Stomach (tissue), 9 donors: ENCODE data around the gene CNBP. TPM values are rescaled to one million over a fixed set of nuclear protein-coding genes. Genes with fewer than 3 reads are reported as not detected.

Source experiments
- DNase-seq, 2 donors: peaks; one replicate each; pipeline versions ENCODE4 v3.0.0 to v3.0.0-alpha.2; 2013 to 2019
- H3K27ac ChIP-seq, 5 donors: fragments of 200-600 bp in 4 of 5; sonication (generic) in 4 of 5; one replicate each; pipeline ENCODE4 v1.5.1; 2013 to 2019; ENCODE audit warnings: mild to moderate bottlenecking in 1 of 5, moderate library complexity in 1 of 5
- H3K27me3 ChIP-seq, 3 donors: fragments of 200-600 bp; sonication (generic); one replicate each; pipeline ENCODE4 v1.5.1; 2017 to 2019; ENCODE audit warnings: mixed run types in 1 of 3
- H3K36me3 ChIP-seq, 4 donors: fragments of 200-600 bp; sonication (generic); 1 replicate in 3 of 4; 2 replicates in 1 of 4; pipeline ENCODE4 v1.5.1; 2016 to 2019
- H3K4me1 ChIP-seq, 4 donors: fragments of 200-600 bp; sonication (generic); one replicate each; pipeline ENCODE4 v1.5.1; 2016 to 2019
- H3K4me3 ChIP-seq, 4 donors: fragments of 200-600 bp; sonication (generic) in 3 of 4; one replicate each; pipeline ENCODE4 v1.5.1; 2016 to 2019; ENCODE audit warnings: mild to moderate bottlenecking in 1 of 4
- H3K9me3 ChIP-seq, 4 donors: fragments of 200-600 bp; sonication (generic); one replicate each; pipeline ENCODE4 v1.5.1; 2016 to 2019
- EP300 ChIP-seq: sonication (generic); formaldehyde crosslinking; IDR thresholded peaks from one replicate; pipeline ENCODE4 v1.6.1; 2017; ENCODE audit warnings: antibody characterized with exemption
- POLR2A ChIP-seq, 4 donors: fragments of 450-650 bp; IDR thresholded peaks; one replicate each; pipeline ENCODE4 v1.6.1; 2016; ENCODE audit warnings: antibody characterized with exemption in 4 of 4, control low read depth in 2 of 4, mild to moderate bottlenecking in 1 of 4, moderate library complexity in 1 of 4
- POLR2AphosphoS5 ChIP-seq, 3 donors: sonication (generic); formaldehyde crosslinking; IDR thresholded peaks; one replicate each; pipeline ENCODE4 v1.6.1; 2016; ENCODE audit warnings: antibody characterized with exemption in 3 of 3
- WGBS, 5 donors: extraction: QIAGEN DNeasy Blood & Tissue Kit in 3 of 5; methylation state at CpG; one replicate each; pipeline versions ENCODE4 v1.1.5 to v1.1.7; 2013 to 2018; 5-methylcytosine and 5-hydroxymethylcytosine counted together
- intact Hi-C: fragments of 100-400 bp; cut with DNase I; formaldehyde crosslinking; loops from one replicate; pipeline ENCODE4 v1.15.1; 2023; ENCODE audit warnings: low total_unique reads
- polyA plus RNA-seq, 3 donors: library from polyadenylated mRNA; stranded (reverse); fragments of 200-250 nt; gene quantifications; one replicate each; pipeline ENCODE4 v1.2.3, GENCODE V29; 2013
- total RNA-seq, 5 donors: library from RNA; depleted of rRNA; stranded (reverse); fragments of >200 nt; gene quantifications; one replicate each; pipeline versions ENCODE4 v1.1.0 to v1.2.3, GENCODE V29; 2014 to 2016
- TF ChIP-seq, protein P1 (sequence below), 7 experiments: fragments of 450-650 bp in 4 of 7; fragments of 200-600 bp in 3 of 7; sonication (generic) in 3 of 7; IDR thresholded peaks; one replicate each; pipeline ENCODE4 v1.5.1; 2016 to 2019; ENCODE audit warnings: antibody characterized with exemption in 7 of 7, control low read depth in 2 of 7, mild to moderate bottlenecking in 1 of 7
- donor health status: healthy with polysubstance abuse.
- donor health status: Bipolar disorder and iron deficiency.
- donor health status: healthy.

Gene CNBP
- total and polyA plus RNA-seq, 8 donors = 185 to 537 (median 319) TPM

DNA sequence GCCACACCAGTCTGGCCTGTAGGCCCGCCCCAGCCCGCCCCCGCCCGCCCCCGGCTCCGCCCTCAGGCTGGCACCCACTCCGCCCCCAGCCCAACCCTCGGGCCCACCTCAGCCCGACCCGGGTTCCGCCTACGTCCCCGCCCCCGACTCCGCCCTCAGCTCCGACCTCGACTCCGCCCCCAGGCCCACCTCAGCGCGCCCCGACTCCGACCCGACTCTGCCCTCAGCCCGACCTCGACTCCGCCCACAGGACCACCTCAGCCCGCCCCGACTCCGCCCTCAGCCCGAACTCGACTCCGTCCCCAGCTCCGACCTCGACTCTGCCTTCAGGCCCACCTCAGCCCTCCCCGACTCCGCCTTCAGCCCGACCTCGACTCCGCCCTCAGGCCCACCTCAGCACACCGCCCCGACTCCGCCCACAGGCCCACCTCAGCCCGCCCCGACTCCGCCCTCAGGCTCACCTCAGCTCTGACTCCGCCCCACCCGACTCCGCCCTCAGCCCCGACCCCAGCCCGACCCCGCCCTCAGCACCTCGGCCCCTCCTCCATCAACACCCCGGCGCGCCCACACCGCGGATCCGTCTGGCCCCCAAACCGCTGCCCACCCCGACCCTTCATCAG lies 61.8 kb downstream of the CNBP start, which contains the start of gene RAB43:
RAB43 (minus strand) TSS at position 13 of the 620 bp plus-strand sequence. CDS start 315 bp downstream, outside the sequence.
- intact Hi-C loops = no loop called here
- H3K27me3 ChIP-seq = no peaks in the 10 kb centered on the region
- 1 to 7% (median 3%) methylated on average over 25 to 58 of the region's 60 CpGs for WGBS, 5 donors
- no peak for TF ChIP-seq POLR2A (IDR thresholded peaks at IDR 0.05)
- TF ChIP-seq EP300 = no peak
- TF ChIP-seq, protein P1, sequence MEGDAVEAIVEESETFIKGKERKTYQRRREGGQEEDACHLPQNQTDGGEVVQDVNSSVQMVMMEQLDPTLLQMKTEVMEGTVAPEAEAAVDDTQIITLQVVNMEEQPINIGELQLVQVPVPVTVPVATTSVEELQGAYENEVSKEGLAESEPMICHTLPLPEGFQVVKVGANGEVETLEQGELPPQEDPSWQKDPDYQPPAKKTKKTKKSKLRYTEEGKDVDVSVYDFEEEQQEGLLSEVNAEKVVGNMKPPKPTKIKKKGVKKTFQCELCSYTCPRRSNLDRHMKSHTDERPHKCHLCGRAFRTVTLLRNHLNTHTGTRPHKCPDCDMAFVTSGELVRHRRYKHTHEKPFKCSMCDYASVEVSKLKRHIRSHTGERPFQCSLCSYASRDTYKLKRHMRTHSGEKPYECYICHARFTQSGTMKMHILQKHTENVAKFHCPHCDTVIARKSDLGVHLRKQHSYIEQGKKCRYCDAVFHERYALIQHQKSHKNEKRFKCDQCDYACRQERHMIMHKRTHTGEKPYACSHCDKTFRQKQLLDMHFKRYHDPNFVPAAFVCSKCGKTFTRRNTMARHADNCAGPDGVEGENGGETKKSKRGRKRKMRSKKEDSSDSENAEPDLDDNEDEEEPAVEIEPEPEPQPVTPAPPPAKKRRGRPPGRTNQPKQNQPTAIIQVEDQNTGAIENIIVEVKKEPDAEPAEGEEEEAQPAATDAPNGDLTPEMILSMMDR (IDR thresholded peaks at IDR 0.05) = no peak
- no peak for TF ChIP-seq POLR2AphosphoS5 (IDR thresholded peaks at IDR 0.05)
- H3K27ac ChIP-seq = peak within 1 kb of the TSS; percentile 96 to 97 (median 96)
- no peaks in the 10 kb centered on the region for H3K9me3 ChIP-seq
- H3K4me1 ChIP-seq = peaks cover 35 to 57% (median 56%) of the 10 kb centered on the region in 4 donors
- H3K36me3 ChIP-seq = peaks cover 4 to 17% (median 12%) of the 10 kb centered on the region in 4 donors
- DNase-seq = peak; percentile 92 to 97
- H3K4me3 ChIP-seq = peak within 1 kb of the TSS; percentile 76 to 88 (median 84)

DNA sequence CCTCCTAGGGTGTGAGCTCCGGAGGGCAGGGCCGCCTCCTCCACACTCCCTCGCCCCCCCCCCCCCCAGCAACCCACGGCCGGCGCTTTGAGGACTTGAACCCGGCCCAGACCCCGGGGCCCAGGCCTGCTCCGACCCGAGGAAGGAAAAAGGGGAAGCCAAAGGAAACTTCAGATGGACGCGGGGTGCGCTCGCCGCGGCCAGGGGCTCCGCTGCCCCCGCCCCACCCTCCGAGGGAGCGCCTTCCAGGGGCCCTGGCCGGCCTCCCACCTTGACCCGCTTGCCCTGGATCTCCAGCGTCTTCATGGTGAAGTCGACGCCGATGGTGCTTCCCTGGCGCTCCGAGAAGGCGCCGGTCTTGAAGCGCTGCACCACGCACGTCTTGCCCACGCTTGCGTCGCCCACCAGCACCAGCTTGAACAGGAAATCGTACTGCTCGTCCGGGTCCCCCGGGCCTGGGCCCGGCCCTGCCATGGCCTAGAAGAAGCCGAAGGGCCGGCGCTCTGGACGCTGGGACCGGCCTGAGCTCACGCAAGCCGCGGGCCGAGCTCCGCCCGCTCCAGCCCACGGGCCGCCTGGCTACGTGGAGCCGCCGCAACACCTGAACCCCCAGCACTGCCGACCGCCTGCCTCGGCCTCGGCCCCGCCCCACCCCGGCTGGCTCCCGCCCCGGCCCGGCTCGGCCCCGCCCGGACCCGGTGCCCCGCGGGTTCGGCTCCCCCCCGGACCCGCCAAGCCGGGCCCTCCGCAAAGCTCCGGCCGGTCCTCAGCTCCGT lies 62.5 kb downstream of the CNBP start:
- Histone ChIP-seq H3K4me1 (peaks cover 42 to 63% (median 61%) of the 10 kb centered on the region in 4 donors), H3K27ac (peak overlapping the region; percentile 96 to 97 (median 96)), H3K9me3 (no peaks in the 10 kb centered on the region), H3K27me3 (no peaks in the 10 kb centered on the region), H3K4me3 (peak overlapping the region; percentile 76 to 88 (median 84)), H3K36me3 (peaks cover 4 to 15% (median 8%) of the 10 kb centered on the region in 4 donors)
- peak in 1 of 2 donors; percentile 27 for DNase-seq
- intact Hi-C loops = no loop called here
- whole genome bisulfite sequencing, 5 donors = 0 to 2% (median 1%) methylated on average over 12 to 79 of the region's 80 CpGs
- TF ChIP-seq POLR2AphosphoS5 (IDR thresholded peaks at IDR 0.05) = peak in 2 of 3 donors; percentile 69 to 71
- TF ChIP-seq POLR2A (IDR thresholded peaks at IDR 0.05) = no peak
- TF ChIP-seq, protein P1 (IDR thresholded peaks at IDR 0.05) = no peak

DNA sequence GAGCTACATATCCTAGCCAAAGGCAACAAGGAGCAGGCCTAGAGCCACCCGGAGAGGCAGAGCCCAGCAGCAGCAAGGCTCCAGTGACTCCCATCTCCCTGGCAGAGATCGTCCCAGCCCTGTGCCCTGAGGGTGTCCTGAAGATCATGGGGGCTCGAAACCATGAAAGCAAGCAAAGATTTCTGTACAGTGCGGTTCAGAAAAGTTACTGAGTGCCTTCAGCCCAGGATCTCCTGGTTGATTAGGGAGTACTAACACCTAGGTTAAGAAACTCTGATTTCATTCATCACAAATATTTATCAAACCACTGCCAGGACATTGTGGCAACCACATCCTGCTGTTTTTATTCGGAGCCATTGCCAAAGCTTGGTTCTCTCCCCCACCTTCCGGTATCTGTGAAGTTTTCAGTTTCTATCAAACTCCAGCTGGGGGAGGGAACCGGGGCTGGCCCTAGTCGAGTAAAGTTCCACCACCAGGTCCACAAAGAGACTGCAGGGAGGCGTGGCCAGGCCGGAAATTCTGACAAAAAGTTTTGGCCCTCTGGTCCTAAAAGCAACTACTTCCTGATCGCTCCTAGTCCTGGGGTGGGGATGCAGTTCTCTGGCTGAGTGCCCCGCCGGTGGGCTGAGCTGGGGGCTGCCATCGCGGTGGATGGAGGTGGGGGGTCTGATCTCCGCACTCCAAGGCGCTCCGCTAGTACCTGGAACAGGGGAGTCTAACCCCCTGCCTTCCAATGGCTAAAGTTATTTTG lies 63.3 kb downstream of the CNBP start:
- WGBS, 5 donors = 0 to 1% (median 1%) methylated on average over 10 to 18 of the region's 18 CpGs
- peaks cover 4 to 19% (median 10%) of the 10 kb centered on the region in 4 donors for H3K36me3 ChIP-seq
- intact Hi-C loops = no loop called here

More for the DNA sequence above, 63.3 kb downstream of the CNBP start:
- Histone ChIP-seq H3K27me3 (no peaks in the 10 kb centered on the region), H3K27ac (peak overlapping the region; percentile 96 to 97 (median 96)), H3K9me3 (no peaks in the 10 kb centered on the region), H3K4me1 (peaks cover 44 to 70% (median 68%) of the 10 kb centered on the region in 4 donors), H3K4me3 (peak overlapping the region; percentile 76 to 88 (median 84))
- peak; percentile 88 to 96 for DNase-seq
- TF ChIP-seq, protein P1 (IDR thresholded peaks at IDR 0.05) = peak in 3 of 7 experiments; percentile 16 to 19 (median 17)
- TF ChIP-seq POLR2AphosphoS5 (IDR thresholded peaks at IDR 0.05) = peak; percentile 38 to 88 (median 84)
- TF ChIP-seq POLR2A (IDR thresholded peaks at IDR 0.05) = peak in 1 of 4 donors; percentile 68
- no peak for TF ChIP-seq EP300
